ENCODE results near the gene TTLL11. TPM values are rescaled to one million over a fixed set of nuclear protein-coding genes. Genes with fewer than 3 reads are reported as not detected.

TTLL11 gene
- total and polyA plus RNA-seq, 2 of the 8 experiments (the other 6 are each of a cell fraction or from before 2014, with no cell fraction given): 0.56 to 0.80 TPM

DNA sequence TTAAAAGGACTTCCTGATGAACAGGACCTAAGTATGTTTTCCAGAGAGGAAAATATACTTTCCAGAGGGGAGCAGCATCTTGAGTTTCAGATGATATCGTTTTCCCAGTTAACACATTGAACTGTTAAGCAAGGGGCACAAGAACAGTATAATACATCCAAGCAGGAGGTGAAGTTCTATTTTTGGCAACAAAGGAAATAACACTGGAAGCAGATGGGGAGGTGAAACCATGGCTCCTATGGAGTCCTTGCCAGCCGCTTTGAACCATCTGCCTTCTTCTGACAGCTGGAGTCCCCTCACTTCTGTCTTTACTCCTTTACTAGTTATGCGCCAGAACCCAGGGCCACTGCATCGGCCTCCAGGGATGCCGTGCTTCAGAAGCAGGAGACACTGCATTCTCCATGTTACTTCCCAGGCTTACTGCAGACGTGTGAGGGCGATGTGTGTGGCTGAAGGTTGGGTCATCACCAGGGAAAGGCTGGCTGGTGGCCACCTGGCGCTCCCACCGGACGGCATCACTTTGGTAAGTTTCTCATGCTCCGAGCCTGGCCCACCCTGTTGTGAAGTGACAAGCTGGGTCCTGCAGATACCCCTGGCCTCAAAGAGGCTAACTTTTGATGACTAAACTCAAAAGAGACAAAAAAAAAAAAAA, 77.8 kb downstream of the TTLL11 start:
- H3K4ac ChIP-seq (replicated peaks; ENCODE audit: insufficient read length, low read depth, low read length): no peak overlapping the region
- no peak overlapping the region for H4K8ac ChIP-seq (ENCODE audit: extremely low read depth, insufficient read depth, low read length)
- TF ChIP-seq EP300 (IDR thresholded peaks at IDR 0.05; ENCODE audit: borderline replicate concordance in 1 of 2, low read depth in 2 of 2, low read length in 2 of 2) (no peak), MAFK (IDR thresholded peaks at IDR 0.05; ENCODE audit: low read depth, low read length) (no peak), HDAC6 (IDR thresholded peaks at IDR 0.05; ENCODE audit: low read depth, low read length) (no peak), TCF12 (IDR thresholded peaks at IDR 0.05; ENCODE audit: low read depth, low read length) (no peak), CBX5 (IDR thresholded peaks at IDR 0.05; ENCODE audit: low read depth, low read length) (no peak), EZH2 (IDR thresholded peaks at IDR 0.05; ENCODE audit: low read depth, low read length, severe bottlenecking) (no peak), ZNF274 (IDR thresholded peaks at IDR 0.05; ENCODE audit: borderline replicate concordance, extremely low read depth, low read length) (no peak), CHD2 (IDR thresholded peaks at IDR 0.05; ENCODE audit: low read length) (no peak)
- H2AFZ ChIP-seq (ENCODE audit: low read length): no peak overlapping the region
- no peaks in the 10 kb centered on the region for H3K36me3 ChIP-seq (ENCODE audit: control insufficient read depth in 2 of 4, insufficient read depth in 4 of 4, low read length in 3 of 4)
- H2BK120ac ChIP-seq (replicated peaks; ENCODE audit: low read depth, low read length): no peak overlapping the region
- no peak overlapping the region for H2BK12ac ChIP-seq (ENCODE audit: low read depth, low read length)
- FAIRE-seq: no peak
- no peaks in the 10 kb centered on the region; a peak in 1 of 7 replicates for H3K27me3 ChIP-seq (replicated peaks in 1 of 4; ENCODE audit: control insufficient read depth in 3 of 4, extremely low read depth in 1 of 4, insufficient read depth in 3 of 4, low read length in 3 of 4)
- H3K18ac ChIP-seq (ENCODE audit: extremely low read depth, low read length): no peak overlapping the region
- H4K91ac ChIP-seq (replicated peaks; ENCODE audit: insufficient read length, low read length): no peak overlapping the region
- H2BK20ac ChIP-seq (ENCODE audit: low read length): no peak overlapping the region
- no peaks in the 10 kb centered on the region for H4K20me1 ChIP-seq (replicated peaks in 1 of 2; ENCODE audit: control insufficient read depth in 1 of 2, insufficient read depth in 2 of 2, low read length in 2 of 2)
- H3K4me2 ChIP-seq (ENCODE audit: insufficient read depth in 1 of 2, low read depth in 2 of 2, low read length in 2 of 2): no peak overlapping the region; a peak in 1 of 4 replicates
- H3K79me2 ChIP-seq (ENCODE audit: control insufficient read depth in 1 of 2, insufficient read depth in 2 of 2, low read length in 2 of 2): no peaks in the 10 kb centered on the region
- ChIA-PET POLR2A (ENCODE audit: partially characterized antibody) (no interaction called here), CTCF (ENCODE audit: partially characterized antibody) (no interaction called here)
- no peak overlapping the region for H2BK15ac ChIP-seq (ENCODE audit: low read length)
- peaks cover 0 to 12% (median 8%) of the 10 kb centered on the region in 4 experiments; a peak in 5 of 7 replicates for H3K4me1 ChIP-seq (replicated peaks in 1 of 4; ENCODE audit: control insufficient read depth in 3 of 4, insufficient read depth in 4 of 4, low read length in 3 of 4)
- no peak overlapping the region for H2BK5ac ChIP-seq (ENCODE audit: low read depth, low read length)
- H3K27ac ChIP-seq (ENCODE audit: low read depth, low read length): no peak overlapping the region
- 83% methylated on average over 11 of the region's 11 CpGs; no CpG with 5 or more reads in 1 of the 2 experiments for WGBS, 2 experiments (ENCODE audit: extremely low coverage in 1 of 2, insufficient coverage in 1 of 2, insufficient read length in 1 of 2, insufficient replicate concordance in 2 of 2, low coverage in 1 of 2, low lambda C conversion rate in 2 of 2, missing lambda C conversion rate in 1 of 2)
- H3K23me2 ChIP-seq (ENCODE audit: low read depth, low read length): peaks cover 2% of the 10 kb centered on the region; the same call in 1 of the 2 replicates
- H3K9ac ChIP-seq (replicated peaks in 1 of 4; ENCODE audit: extremely low read depth in 1 of 4, low read depth in 3 of 4, low read length in 3 of 4): no peak overlapping the region
- DNase-seq (ENCODE audit: low read depth in 1 of 2, low spot score in 2 of 2): no peak
- H3K9me3 ChIP-seq (ENCODE audit: insufficient read depth in 2 of 2, low read depth in 1 of 2, low read length in 1 of 2): no peaks in the 10 kb centered on the region
- no peak overlapping the region for H3K23ac ChIP-seq (ENCODE audit: insufficient read length)
- H3K79me1 ChIP-seq (ENCODE audit: low read depth, low read length): no peaks in the 10 kb centered on the region
- H4K5ac ChIP-seq (ENCODE audit: insufficient read length, low read depth, low read length): no peak overlapping the region
- no peak overlapping the region for H3K4me3 ChIP-seq (ENCODE audit: extremely low read depth in 1 of 4, insufficient read depth in 2 of 4, low read depth in 3 of 4, low read length in 4 of 4)
- H3K14ac ChIP-seq (ENCODE audit: insufficient read length): no peak overlapping the region
- no peak overlapping the region for H3K56ac ChIP-seq (replicated peaks; ENCODE audit: insufficient read length, low read depth, low read length)
- H2AK5ac ChIP-seq (ENCODE audit: low read depth, low read length): 0 out of 2 replicates have a peak overlapping the region, but pooled peaks have one; percentile 4

Measured in H1 (cell line).